Activated CD8-positive, alpha-beta T cell treated with anti-CD3 and anti-CD28 coated beads for 36 hours (primary cell): ENCODE data around the gene PDCD11. TPM values are rescaled to one million over a fixed set of nuclear protein-coding genes. Genes with fewer than 3 reads are reported as not detected.
A peak's percentile ranks its signal among the peaks of the same experiment; 100 is the strongest.

Experiments used
- ATAC-seq: fragments of 200-7000 bp; cut with Tn5 transposase; one replicate; pipeline ENCODE4 v1.10.0; 2021; ENCODE audit warnings: mild to moderate bottlenecking, moderate library complexity
- CTCF ChIA-PET: fragments of 350-600 bp; sonication (Branson Sonifier 250); formaldehyde crosslinking; loops from one replicate; lab custom pipeline; 2021; ENCODE audit warnings: antibody characterized with exemption; lab: Charles Lee
- POLR2A ChIA-PET: fragments of 350-600 bp; sonication (Branson Sonifier 250); formaldehyde crosslinking; loops from one replicate; lab custom pipeline; 2021; ENCODE audit warnings: antibody characterized with exemption; lab: Charles Lee
- DNase-seq: peaks from one replicate; pipeline ENCODE4 v3.0.0-alpha.2; 2020
- H3K27ac Mint-ChIP-seq: one replicate; pipeline ENCODE4 v1.8.0; 2021; ENCODE audit warnings: mild to moderate bottlenecking, mixed read lengths
- H3K27me3 Mint-ChIP-seq: one replicate; pipeline ENCODE4 v1.8.0; 2021; ENCODE audit warnings: mixed read lengths
- H3K36me3 Mint-ChIP-seq: one replicate; pipeline ENCODE4 v1.8.0; 2021; ENCODE audit warnings: low read depth, mixed read lengths
- H3K4me1 Mint-ChIP-seq: one replicate; pipeline ENCODE4 v1.8.0; 2021; ENCODE audit warnings: low read depth, mixed read lengths
- H3K4me3 Mint-ChIP-seq: one replicate; pipeline ENCODE4 v1.8.0; 2021; ENCODE audit warnings: mild to moderate bottlenecking, moderate library complexity, mixed read lengths
- H3K9me3 Mint-ChIP-seq: one replicate; pipeline ENCODE4 v1.8.0; 2021; ENCODE audit warnings: mixed read lengths
- intact Hi-C: fragments of 100-400 bp; cut with micrococcal nuclease; formaldehyde crosslinking; loops from one replicate; pipeline ENCODE4 v1.10.0; 2022
- total RNA-seq, 2 experiments: library from RNA; stranded (reverse); gene quantifications; one replicate each; pipeline ENCODE4 v1.2.3, GENCODE V29; 2021
- TF ChIP-seq, protein P1 (sequence below): fragments of 200-600 bp; IDR thresholded peaks from one replicate; pipeline ENCODE4 v1.8.0; 2022; ENCODE audit warnings: antibody characterized with exemption, mild to moderate bottlenecking

Gene PDCD11
- total RNA-seq, 2 experiments from 2014 or later: 63.7 to 68.8 TPM

DNA sequence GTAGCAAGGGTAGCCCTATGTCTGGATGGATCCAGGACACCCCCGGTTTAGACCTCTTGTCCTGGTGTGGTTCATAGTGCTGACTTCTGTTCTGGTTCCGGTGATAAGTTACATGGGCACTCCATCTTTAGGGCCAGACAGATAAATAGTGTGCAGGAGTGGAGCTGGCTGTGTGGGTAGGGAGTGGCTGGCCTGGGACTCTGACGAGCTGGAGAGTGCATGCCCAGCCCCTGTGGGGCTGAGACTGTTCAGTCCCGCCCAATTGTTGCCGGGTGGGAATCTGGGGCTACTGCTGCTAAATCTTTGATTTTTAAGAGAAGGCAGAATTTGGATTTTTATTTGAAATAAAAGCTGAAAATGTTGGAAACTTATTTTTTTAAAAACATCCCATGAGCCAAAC, 27.3 kb downstream of the PDCD11 start:
- Mint-ChIP-seq H3K27me3 (no peaks in the 10 kb centered on the region), H3K27ac (no peak overlapping the region), H3K4me1 (peaks cover 16% of the 10 kb centered on the region), H3K9me3 (no peaks in the 10 kb centered on the region), H3K4me3 (no peak overlapping the region), H3K36me3 (peaks cover 68% of the 10 kb centered on the region)
- TF ChIP-seq, protein P1, sequence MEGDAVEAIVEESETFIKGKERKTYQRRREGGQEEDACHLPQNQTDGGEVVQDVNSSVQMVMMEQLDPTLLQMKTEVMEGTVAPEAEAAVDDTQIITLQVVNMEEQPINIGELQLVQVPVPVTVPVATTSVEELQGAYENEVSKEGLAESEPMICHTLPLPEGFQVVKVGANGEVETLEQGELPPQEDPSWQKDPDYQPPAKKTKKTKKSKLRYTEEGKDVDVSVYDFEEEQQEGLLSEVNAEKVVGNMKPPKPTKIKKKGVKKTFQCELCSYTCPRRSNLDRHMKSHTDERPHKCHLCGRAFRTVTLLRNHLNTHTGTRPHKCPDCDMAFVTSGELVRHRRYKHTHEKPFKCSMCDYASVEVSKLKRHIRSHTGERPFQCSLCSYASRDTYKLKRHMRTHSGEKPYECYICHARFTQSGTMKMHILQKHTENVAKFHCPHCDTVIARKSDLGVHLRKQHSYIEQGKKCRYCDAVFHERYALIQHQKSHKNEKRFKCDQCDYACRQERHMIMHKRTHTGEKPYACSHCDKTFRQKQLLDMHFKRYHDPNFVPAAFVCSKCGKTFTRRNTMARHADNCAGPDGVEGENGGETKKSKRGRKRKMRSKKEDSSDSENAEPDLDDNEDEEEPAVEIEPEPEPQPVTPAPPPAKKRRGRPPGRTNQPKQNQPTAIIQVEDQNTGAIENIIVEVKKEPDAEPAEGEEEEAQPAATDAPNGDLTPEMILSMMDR: no peak
- ATAC-seq (no peak), DNase-seq (no peak)
- ChIA-PET CTCF (interaction anchor here (1.5 to 2.4 kb wide), 2 partner anchors 8 to 62 kb away, joined by 4 to 11 read pairs; no protein-coding TSS in a partner anchor), POLR2A (interaction anchor here (0.7 to 1.4 kb wide), 3 partner anchors 12 to 369 kb away, joined by 3 to 4 read pairs (median 3); partner anchors contain the start of gene CALHM1)
- intact Hi-C loops: no loop called here

DNA sequence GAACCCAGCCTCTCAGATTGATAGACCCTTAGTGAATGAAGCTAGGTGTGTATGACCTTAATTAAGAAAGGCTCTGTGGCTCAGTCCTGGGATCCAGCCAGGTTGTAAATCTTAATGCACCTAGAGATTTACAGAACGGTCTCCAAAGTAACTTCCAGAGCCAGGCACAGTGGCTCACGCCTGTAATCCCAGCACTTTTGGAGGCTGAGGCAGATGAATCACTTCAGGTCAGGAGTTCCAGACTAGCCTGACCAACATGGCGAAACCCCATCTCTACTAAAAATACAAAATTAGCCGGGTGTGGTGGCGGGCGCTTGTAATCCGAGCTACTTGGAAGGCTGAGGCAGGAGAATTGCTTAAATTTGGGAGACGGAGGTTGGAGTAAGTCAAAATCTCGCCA, 31.4 kb downstream of the PDCD11 start:
- peaks cover 36% of the 10 kb centered on the region for H3K4me1 Mint-ChIP-seq
- CTCF ChIA-PET: interaction anchor here (2.2 to 2.5 kb wide), 2 partner anchors 12 to 58 kb away, joined by 8 to 9 read pairs; no protein-coding TSS in a partner anchor
- no peaks in the 10 kb centered on the region for H3K9me3 Mint-ChIP-seq
- no peak overlapping the region for H3K27ac Mint-ChIP-seq
- TF ChIP-seq, protein P1: no peak
- H3K4me3 Mint-ChIP-seq: no peak overlapping the region
- POLR2A ChIA-PET: interaction anchor here (1.1 kb wide), 1 partner anchor 31 kb away, joined by 5 read pairs; the partner anchor contains the start of genes ATP5MK and PDCD11
- intact Hi-C loops: no loop called here
- peaks cover 69% of the 10 kb centered on the region for H3K36me3 Mint-ChIP-seq
- H3K27me3 Mint-ChIP-seq: no peaks in the 10 kb centered on the region
- DNase-seq: no peak
- ATAC-seq: no peak

DNA sequence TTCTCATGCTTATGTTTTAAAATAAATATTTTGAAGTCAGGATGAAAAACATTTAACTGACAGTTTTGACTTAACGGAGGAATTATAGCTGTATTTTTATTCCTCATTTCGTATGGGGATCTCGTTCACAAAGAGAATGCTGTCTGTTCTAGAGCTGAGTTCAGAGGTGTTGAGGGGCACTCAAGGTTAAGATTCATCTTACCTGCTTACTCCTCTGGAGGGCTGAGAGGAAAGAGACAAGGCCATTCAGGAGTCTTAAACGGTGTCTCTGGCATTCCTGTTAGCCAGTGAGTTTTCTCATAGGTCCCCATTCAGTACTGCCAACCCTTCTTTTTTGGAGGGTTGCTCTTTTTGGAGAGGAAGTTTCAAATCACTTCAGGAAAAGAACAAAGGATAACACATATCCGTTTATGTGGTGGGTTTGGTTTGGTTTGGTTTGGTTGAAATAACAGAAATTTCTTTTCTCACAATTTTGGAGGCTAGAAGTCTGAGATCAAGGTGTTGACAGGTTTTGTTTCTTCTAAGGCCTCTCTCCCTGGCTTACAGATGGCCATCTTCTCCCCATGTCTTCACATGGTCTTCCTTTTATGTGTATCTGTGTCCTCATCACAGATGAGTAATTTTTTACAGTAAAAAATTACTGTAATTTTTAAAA, 32.7 kb downstream of the PDCD11 start:
- POLR2A ChIA-PET: interaction anchor here (1.0 kb wide), 1 partner anchor 9 kb away, joined by 3 read pairs; no protein-coding TSS in a partner anchor
- Mint-ChIP-seq H3K9me3 (no peaks in the 10 kb centered on the region), H3K4me1 (peaks cover 36% of the 10 kb centered on the region), H3K4me3 (no peak overlapping the region), H3K27me3 (no peaks in the 10 kb centered on the region), H3K36me3 (peaks cover 64% of the 10 kb centered on the region), H3K27ac (peak overlapping the region; percentile 75)
- TF ChIP-seq, protein P1: no peak
- intact Hi-C loops: no loop called here
- ATAC-seq: peak; percentile 13
- DNase-seq: no peak
- CTCF ChIA-PET: no interaction called here

DNA sequence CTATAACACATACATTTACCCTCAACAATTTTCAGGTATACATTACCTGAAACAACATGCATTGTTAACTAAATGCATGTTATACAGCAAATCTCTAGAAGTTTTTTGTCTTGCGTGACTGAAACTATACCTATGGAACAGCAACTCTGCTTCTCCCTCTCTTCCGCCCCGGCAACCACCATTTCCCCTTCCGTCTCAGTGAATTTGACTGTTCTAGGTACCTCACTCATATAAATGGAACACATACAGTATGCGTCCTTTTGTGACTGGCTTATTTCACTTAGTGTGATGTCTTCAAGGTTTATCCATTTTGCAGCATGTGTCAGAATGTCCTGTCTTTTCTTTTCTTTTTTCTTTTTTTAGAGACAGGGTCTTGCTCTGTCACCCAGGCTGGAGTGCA, 33.2 kb downstream of the PDCD11 start:
- no peaks in the 10 kb centered on the region for H3K9me3 Mint-ChIP-seq
- ChIA-PET POLR2A (no interaction called here), CTCF (interaction anchor here (0.8 kb wide), 1 partner anchor 51 kb away, joined by 3 read pairs; no protein-coding TSS in a partner anchor)
- peak overlapping the region; percentile 55 for H3K27ac Mint-ChIP-seq
- H3K36me3 Mint-ChIP-seq: peaks cover 58% of the 10 kb centered on the region
- H3K4me3 Mint-ChIP-seq: no peak overlapping the region
- TF ChIP-seq, protein P1: no peak
- H3K27me3 Mint-ChIP-seq: no peaks in the 10 kb centered on the region
- intact Hi-C loops: no loop called here
- DNase-seq (peak; percentile 36), ATAC-seq (peak; percentile 58)
- peaks cover 36% of the 10 kb centered on the region for H3K4me1 Mint-ChIP-seq

DNA sequence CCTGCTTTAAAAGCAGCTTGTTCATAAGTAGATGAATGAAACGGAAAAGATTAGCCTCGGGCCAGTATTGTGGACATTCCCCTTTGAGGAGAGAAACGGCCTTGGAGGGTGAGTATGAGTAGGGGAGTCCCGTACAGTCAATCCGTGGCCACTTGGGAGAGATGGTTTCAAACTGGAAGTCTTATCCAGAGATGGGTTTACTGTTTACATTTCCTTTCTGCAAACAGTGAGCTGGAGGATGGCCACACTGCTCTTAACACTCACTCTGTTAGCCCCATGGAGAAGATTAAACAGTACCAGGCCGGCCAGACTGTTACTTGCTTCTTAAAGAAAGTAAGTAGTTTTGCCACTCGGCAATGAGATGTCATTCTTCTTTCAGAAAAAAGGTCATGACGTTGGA, 35.5 kb downstream of the PDCD11 start:
- ATAC-seq (no peak), DNase-seq (no peak)
- peaks cover 53% of the 10 kb centered on the region for H3K36me3 Mint-ChIP-seq
- H3K27ac Mint-ChIP-seq: no peak overlapping the region
- H3K9me3 Mint-ChIP-seq: no peaks in the 10 kb centered on the region
- CTCF ChIA-PET: interaction anchor here (1.0 to 1.3 kb wide), 2 partner anchors 11 to 53 kb away, joined by 3 to 4 read pairs; no protein-coding TSS in a partner anchor
- H3K27me3 Mint-ChIP-seq: no peaks in the 10 kb centered on the region
- TF ChIP-seq, protein P1: no peak
- POLR2A ChIA-PET: interaction anchor here (0.6 to 1.1 kb wide), 2 partner anchors 19 to 34 kb away, joined by 3 read pairs; no protein-coding TSS in a partner anchor
- no peak overlapping the region for H3K4me3 Mint-ChIP-seq
- H3K4me1 Mint-ChIP-seq: peaks cover 36% of the 10 kb centered on the region
- intact Hi-C loops: no loop called here
